GM19324 (cell line): ENCODE data around the gene TMEM121B.

ENCODE experiments used
- ATAC-seq: cut with Tn5 transposase; IDR thresholded peaks from one replicate; pipeline ENCODE4 v1.9.1; 2021; ENCODE audit warnings: mild to moderate bottlenecking, moderate library complexity; ENCODE audit not compliant: unreplicated experiment, low FRiP score

The TMEM121B gene

GRCh38 chr22:17097062-17097461 lies 24.1 kb downstream of the TMEM121B start:
- ATAC-seq: no peak

DNA sequence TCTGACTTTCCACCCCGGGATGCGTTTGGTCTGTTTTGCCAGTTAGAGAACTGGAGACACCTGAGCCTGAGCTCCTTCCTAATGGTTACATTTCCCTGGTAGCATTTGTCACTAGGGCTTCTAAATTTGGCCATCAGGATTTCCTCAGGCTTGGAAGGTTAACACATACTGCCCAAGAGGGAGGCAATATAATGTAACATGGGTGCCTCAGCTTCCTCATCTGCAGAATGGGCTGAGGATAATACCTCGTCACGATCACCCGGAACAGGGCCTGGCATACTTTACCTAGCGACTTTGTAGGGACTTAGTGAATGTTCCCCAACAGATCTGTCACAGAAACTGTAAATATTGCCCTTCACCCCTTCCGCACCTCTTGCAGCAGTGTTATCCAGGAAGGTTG lies 25.1 kb downstream of the TMEM121B start:
- no peak for ATAC-seq

- no peak for ATAC-seq
Observed at GRCh38 chr22:17095538-17095937, 25.6 kb downstream of the TMEM121B start.

GRCh38 chr22:17093081-17093480 lies 28.1 kb downstream of the TMEM121B start:
- no peak for ATAC-seq

DNA sequence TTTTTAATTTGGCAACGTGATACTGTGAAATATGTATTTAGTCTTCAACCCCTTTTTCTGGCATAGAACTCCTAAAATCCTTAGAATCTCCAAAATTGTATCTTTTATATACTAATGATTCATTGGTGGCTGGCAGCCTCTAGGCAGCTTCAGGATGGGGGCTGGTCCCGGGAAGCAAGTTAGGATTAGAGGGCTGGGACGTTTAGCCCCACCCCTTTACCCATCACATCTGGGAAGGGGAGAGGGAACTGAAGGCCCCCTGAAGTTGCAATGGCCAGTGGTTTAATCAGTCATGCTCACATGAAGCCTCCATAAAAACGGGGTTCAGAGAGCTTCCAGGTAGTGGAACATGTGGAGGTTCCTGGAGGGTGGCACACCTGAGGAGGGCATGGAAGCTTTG lies 29.3 kb downstream of the TMEM121B start:
- no peak for ATAC-seq

DNA sequence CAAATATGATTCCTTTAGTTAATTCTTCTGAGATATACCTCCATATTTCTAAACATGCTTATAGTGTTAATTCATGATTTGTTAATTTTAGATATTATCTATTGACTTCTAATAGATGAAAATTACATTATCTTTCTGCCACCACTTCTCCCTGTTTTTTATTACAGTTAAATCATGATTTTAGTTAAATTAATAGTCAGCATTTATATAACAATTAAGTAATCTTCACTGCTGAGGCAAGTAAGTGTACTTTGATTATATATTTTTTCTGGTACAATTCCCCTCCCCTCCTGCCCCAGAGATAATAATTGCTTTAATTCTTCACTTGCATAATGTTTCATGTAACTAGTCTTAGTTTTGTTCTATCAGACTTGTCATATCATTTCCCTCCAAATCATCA lies 30.6 kb downstream of the TMEM121B start:
- ATAC-seq: no peak

- ATAC-seq: no peak
Observed at GRCh38 chr22:17087498-17088131, 33.5 kb downstream of the TMEM121B start.

GRCh38 chr22:17086788-17087497 lies 34.2 kb downstream of the TMEM121B start:
- ATAC-seq: no peak

DNA sequence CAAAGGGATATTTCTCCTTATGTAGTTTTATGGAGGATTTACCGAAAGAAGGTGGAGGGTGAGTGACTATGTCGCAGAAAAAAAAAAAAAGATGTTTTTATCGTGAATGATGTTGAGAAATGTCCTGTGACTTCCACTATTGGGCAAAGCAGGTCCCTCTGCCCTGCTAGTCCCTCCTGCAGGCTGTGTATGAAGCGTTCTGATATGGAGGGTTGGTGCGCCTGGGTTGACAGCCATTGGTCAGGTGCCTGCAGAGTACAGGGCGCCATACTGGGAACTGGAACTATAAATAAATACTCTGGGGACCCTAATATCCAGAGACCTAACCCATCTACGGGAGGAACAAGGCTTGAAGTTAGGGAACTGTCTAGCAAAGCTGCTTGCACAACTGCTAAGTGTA lies 34.9 kb downstream of the TMEM121B start:
- ATAC-seq: no peak

- ATAC-seq: peak; percentile 6
Observed at GRCh38 chr22:17085277-17086181, 35.6 kb downstream of the TMEM121B start.

- peak; percentile 89 for ATAC-seq
Observed at GRCh38 chr22:17084554-17085276, 36.4 kb downstream of the TMEM121B start, which contains the start of gene IL17RA. Gene IL17RA, plus strand, starts transcription at chr22:17085000. Its CDS starts 92 bp downstream, at chr22:17085092.

- no peak for ATAC-seq
Observed at GRCh38 chr22:17083811-17084441, 37.2 kb downstream of the TMEM121B start.

- no peak for ATAC-seq
Observed at GRCh38 chr22:17083255-17083654, 37.9 kb downstream of the TMEM121B start.

GRCh38 chr22:17079572-17079971 lies 41.6 kb downstream of the TMEM121B start:
- no peak for ATAC-seq

- ATAC-seq: no peak
Observed at GRCh38 chr22:17077255-17077654, 43.9 kb downstream of the TMEM121B start.

GRCh38 chr22:17074648-17075002 lies 46.5 kb downstream of the TMEM121B start:
- ATAC-seq: no peak

GRCh38 chr22:17072877-17073276 lies 48.3 kb downstream of the TMEM121B start:
- no peak for ATAC-seq
